Activated T-cell treated with anti-CD3 and anti-CD28 coated beads for 4 hours (primary cell): ENCODE data around the gene TPSD1.
"Not testable (repeated sequence)": the region's sequence is repeated elsewhere in the genome, so short reads cannot be mapped to it uniquely, and the experiment has no call there.

Source experiments
- DNase-seq: peaks from one replicate; pipeline ENCODE4 v3.0.0-alpha.2; 2020

The TPSD1 gene

DNA sequence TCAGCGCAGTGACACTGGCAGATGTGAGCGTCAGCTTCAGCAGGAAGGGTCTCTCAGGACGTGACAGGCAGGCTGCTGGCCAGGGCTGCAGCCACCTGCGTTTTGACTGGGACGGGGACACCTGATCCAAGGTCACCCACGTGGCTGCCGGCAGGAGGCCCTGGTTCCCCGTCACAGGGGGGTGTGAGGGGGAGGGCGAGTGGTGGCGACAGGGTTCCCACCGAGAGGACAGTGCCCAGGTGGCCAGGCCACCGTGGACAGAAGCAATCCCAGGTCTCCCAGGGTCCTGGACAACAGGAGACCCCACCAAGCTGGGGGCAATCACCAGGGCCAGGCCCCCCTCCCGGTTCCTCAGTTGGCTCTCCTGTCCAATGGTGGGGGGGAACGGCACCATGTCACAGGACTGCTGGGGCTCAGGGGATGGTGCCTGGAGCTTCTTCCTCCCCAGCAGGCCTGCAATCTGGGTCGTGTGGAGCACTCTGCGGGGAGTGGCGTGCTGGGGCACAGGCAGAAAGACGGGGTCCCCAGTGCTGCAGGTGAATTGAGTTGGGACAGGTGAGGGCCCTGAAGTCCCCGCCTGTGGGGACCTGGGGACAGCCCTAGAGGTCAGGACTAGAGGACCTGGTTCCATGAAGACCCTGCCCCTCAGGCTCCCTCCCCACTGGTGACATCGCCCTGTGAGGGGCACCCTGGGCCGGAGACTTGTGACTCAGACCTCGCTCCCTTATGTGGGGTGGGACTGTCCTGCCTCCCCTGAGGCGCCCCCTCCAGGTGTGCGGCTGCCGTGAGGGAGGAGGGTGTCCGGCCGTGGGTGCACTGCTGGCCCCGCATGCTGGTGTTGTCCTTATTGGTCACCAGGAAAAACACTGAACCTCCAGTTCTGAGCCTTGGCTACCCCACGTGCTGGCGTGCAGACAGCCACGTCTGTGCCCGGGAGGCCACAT is 11.7 kb upstream of the TPSD1 start:
- DNase-seq: not testable (repeated sequence)

DNA sequence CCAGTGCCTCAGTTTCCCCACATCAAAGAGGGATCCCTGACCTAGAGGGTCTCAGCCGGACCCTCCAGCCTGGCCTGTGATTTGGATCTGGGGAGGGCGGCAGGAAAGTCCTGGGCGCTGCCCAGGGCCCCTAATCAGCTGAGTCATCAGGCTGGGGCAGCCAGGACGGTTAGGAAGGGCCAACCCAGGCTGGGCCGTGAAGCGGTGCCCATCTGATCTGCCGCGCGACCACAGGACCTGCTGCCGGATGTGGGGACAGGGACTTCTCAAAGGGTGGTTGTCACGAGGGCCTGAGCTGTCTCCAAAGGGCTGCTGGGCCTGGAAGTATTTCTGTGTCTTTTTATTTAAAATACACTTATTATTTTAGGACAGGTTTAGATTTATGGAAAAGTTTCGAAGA is 11.0 kb upstream of the TPSD1 start:
- DNase-seq: no peak

- no peak for DNase-seq
Observed at GRCh38 chr16:1245452-1246020, 10.3 kb upstream of the TPSD1 start.

- not testable (repeated sequence) for DNase-seq
Observed at GRCh38 chr16:1247903-1248537, 7.8 kb upstream of the TPSD1 start.

DNA sequence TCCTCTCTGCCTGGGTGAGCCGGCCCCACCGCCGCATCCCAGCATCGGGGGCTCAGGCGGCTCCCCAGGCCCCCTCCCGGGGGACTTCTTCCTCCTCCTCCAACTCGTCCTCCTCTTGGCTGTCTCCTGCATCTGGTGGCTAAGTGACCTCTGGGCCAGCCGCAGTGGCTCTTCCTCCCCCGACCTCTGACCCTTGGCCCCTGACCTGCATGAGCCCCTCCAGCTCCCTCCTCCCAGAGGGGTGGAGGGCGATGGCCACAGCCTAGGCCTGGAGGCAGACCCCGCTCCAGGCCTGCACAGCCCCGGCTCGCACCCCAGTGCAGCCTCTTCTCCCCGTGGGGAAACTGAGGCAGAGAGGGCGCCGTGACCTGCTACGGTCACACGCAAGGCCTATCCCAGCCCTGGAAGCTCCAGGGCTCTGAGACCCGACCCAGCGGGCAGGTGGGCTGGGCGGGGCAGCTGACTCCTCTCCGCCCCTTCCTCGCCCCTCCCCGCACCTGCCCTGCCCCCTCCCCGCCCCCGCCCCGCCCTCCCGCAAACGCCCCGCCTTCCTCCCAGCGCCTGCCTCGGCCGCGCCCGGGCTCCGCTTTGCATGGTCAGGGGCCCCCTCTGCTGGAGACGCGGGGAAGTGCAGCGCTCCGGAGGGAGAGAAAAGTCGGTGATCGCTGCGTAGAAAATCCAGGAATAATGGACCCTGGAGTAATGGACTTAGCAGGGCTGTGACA is 6.7 kb upstream of the TPSD1 start:
- not testable (repeated sequence) for DNase-seq

DNA sequence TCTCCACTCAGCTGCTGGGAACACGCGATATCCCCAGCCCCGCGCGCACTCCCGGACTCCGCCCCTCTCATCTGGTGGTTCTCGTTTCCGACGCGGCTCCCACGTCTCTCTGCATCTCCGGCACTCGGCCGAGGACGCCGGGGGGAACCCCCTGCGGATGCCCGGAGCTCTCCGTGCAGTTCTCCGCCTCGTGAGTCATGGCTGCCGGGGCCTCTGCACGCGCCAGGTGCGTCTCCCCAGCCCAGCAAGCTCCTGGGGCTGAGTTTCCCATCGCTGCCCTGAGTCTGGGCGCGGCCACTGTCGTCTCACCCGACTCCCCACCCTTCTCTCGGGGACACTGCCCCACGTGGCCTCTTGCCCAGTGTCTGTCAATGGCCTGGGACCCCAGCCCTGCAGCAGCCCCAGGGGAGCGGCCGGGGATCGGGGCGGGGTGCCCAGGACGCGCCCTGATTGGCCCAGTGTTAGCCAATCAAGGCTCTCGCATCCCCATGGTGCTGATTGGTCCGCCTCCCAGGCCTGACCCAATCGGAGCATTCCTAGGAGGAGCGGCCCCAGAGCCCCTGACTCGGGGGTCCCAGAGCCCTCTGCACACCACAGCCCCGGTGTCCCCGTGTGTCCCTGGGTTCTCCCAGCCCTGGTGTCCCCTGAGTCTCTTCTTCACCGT is 2.0 kb upstream of the TPSD1 start:
- not testable (repeated sequence) for DNase-seq

GRCh38 chr16:1254821-1255220 is 1.0 kb upstream of the TPSD1 start:
- DNase-seq: not testable (repeated sequence)

DNA sequence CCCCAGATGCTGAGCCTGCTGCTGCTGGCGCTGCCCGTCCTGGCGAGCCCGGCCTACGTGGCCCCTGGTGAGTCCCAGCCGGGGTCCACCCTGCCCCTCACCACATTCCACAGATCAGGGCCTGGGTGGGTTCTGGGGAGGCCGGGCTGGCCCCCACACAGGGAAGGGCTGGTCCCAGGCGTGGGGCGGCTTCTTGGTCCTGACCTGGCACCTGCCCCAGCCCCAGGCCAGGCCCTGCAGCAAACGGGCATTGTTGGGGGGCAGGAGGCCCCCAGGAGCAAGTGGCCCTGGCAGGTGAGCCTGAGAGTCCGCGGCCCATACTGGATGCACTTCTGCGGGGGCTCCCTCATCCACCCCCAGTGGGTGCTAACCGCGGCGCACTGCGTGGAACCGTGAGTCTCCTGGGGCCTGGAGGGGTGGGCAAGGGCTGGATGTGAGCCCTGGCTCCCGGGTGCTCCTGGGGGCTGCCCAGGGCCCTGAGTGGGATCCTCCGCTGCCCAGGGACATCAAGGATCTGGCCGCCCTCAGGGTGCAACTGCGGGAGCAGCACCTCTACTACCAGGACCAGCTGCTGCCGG is 516 bp downstream of the TPSD1 start:
- not testable (repeated sequence) for DNase-seq

GRCh38 chr16:1256874-1257322 is 1.0 kb downstream of the TPSD1 start:
- no peak for DNase-seq

DNA sequence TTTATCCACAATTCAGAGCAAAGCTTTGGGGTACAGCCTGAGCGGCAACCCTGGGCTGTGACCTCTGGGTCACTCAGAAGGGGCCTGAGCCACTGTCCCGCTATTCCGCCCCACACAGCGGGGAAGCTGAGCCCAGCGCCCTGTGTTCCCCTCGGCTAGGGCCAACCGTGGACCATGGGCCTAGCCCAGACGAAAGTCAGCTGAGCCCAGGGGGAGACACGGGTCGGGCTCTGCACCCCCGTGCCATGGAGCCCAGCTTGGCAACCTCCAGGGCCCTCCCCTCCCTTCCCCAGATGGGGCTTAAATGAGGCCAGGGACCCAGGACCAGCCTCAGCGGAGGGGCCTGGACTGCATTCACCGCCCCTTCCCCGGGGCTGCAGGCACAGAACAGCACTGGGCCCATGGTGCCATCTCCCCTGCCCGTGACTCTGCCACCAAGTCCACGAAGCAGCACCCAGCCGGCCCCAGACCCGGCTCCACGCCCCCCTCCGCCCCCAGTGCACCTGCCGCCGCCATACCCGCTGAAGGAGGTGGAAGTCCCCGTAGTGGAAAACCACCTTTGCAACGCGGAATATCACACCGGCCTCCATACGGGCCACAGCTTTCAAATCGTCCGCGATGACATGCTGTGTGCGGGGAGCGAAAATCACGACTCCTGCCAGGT is 1.8 kb downstream of the TPSD1 start:
- DNase-seq: no peak

- DNase-seq: no peak
Observed at GRCh38 chr16:1258225-1258600, 2.3 kb downstream of the TPSD1 start.

GRCh38 chr16:1258906-1259759 is 3.3 kb downstream of the TPSD1 start:
- no peak for DNase-seq

GRCh38 chr16:1259760-1260068 is 3.8 kb downstream of the TPSD1 start:
- DNase-seq: no peak

DNA sequence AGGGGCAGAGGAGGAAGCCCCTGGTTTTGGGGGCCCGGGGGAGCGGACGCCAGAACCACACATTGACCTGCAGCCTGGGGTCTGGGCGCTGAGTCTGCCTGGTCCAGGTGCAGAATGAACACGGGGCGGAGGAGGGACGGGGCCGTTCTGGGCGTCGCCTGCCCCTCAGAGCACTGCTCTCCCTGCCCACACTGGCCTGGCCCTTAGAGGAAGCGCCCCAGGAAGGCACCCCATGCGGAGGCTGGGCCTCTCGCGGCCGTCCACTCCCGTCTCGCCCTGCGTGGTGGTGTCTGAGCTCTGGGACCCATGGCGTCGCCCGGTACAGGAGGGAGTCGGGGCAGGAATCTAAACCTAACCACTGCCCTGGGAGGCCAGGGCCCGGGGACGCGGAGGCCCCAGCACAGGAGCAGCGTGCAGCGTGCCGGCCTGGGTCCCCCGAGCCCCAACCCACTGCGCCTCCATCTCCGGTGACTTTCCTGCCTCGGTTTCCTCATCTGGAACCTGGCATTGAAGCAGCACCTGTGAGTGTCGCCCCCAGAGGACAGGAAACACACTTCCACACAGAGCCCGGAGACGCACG is 4.3 kb downstream of the TPSD1 start:
- no peak for DNase-seq

DNA sequence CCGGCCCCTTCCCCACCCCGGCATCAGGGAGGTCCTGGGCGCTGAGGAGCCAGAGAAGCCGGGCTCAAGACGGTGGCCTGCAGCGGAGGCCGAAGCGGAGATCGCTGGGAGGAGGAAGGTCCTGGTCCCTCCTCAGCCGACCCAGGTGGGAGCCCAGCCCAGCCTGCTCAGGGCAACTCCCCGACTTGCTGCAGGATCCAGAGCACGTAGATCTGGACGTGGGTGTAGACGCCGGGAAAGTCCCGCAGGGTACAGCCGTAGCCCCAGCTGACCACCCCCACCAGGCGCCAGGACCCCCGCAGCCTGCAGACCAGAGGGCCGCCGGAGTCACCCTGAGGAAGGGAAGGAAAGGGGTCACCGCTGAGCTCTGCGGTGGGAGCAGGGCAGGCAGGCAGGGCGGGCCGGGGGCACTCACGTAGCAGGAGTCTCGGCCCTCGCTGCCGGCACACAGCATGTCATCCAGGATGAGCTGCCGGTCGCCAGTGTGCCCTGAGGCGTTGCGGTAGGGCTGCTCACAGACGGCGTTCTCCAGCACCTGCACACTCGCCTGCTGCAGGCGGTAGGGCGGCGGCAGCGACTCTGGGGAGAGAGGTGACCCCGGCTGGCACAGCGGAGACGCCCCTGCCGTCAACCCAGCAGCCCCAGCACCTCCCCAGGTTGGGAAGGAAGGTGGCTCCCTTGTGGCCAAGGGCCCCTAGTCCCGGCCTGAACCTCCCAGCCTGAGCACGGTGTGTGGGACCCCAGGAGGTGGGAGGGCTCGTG is 5.4 kb downstream of the TPSD1 start:
- no peak for DNase-seq

- DNase-seq: no peak
Observed at GRCh38 chr16:1262210-1262845, 6.5 kb downstream of the TPSD1 start.

- no peak for DNase-seq
Observed at GRCh38 chr16:1262846-1263221, 7.0 kb downstream of the TPSD1 start.

GRCh38 chr16:1263591-1264344 is 7.9 kb downstream of the TPSD1 start:
- no peak for DNase-seq
